ENCODE data around the gene PTPN14. TPM values are rescaled to one million over a fixed set of nuclear protein-coding genes. Genes with fewer than 3 reads are reported as not detected.

Gene PTPN14
- polyA plus RNA-seq, 1 donor from 2014 or later: 0.07 TPM

DNA sequence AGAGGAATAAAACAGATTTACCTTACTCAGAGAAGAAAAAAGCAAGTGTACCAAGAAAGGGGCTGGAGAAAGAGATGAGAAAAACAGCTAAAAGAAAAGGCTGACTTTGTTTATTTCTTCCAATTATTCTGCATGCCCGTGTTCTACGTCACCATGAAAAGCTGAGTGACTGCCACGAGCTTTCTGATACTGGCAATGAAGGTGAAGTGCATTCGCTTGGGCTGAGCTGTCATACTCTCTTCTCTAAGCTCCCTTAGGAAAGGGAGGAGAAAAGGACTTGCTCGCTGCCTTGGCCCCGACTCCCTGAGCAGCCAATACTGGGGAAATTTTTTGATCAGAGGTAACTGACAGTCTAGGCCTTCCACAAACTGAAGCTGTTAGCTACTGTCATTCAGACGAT lies 165.1 kb downstream of the PTPN14 start:
- no peak overlapping the region for H2AFZ ChIP-seq (ENCODE audit: low read depth, low read length)
- H3K9ac ChIP-seq (ENCODE audit: low read length): no peak overlapping the region
- no peak for TF ChIP-seq RAD21 (conservative IDR thresholded peaks at IDR 0.05)
- H3K9me2 ChIP-seq (ENCODE audit: insufficient read depth, low read length): no peaks in the 10 kb centered on the region
- no peaks in the 10 kb centered on the region for H3K27me3 ChIP-seq (ENCODE audit: insufficient read depth, low read depth, low read length)
- H3F3A ChIP-seq (ENCODE audit: insufficient read depth, low read length, poor library complexity, severe bottlenecking): no peaks in the 10 kb centered on the region
- no peak overlapping the region for H3K27ac ChIP-seq (ENCODE audit: low read length)
- H3K36me3 ChIP-seq (ENCODE audit: insufficient read depth, low read length): no peaks in the 10 kb centered on the region
- no peaks in the 10 kb centered on the region for H3K79me2 ChIP-seq (replicated peaks; ENCODE audit: insufficient read depth, low read length)
- no peak overlapping the region for H3K4me3 ChIP-seq (ENCODE audit: low read length)
- H3K4me2 ChIP-seq (ENCODE audit: low read length): no peak overlapping the region
- no peaks in the 10 kb centered on the region for H4K20me1 ChIP-seq (ENCODE audit: insufficient read depth)
- H3K9me3 ChIP-seq (ENCODE audit: low read length): no peaks in the 10 kb centered on the region

DNA sequence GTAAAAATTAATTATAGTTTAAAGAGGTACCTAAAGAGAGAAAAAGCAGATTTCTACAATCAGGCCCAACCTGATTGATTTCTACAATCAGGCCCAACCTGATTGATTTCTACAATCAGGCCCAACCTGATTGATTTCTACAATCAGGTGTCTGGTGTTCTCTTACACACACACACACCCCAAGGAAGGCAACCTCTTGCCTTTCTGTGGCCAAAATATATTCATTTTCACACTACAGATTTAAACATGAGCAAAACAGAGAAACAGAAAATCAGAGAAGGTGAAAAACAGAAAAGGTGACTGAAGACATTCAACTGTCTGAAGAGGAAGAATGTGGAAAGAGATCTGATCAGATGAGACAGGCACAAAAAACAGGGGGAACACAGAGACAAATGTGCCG lies 166.0 kb downstream of the PTPN14 start:
- Histone ChIP-seq H3K9ac (ENCODE audit: low read length) (no peak overlapping the region), H3K79me2 (replicated peaks; ENCODE audit: insufficient read depth, low read length) (no peaks in the 10 kb centered on the region), H2AFZ (ENCODE audit: low read depth, low read length) (no peak overlapping the region), H3F3A (ENCODE audit: insufficient read depth, low read length, poor library complexity, severe bottlenecking) (no peaks in the 10 kb centered on the region), H3K27me3 (ENCODE audit: insufficient read depth, low read depth, low read length) (no peaks in the 10 kb centered on the region), H3K4me2 (ENCODE audit: low read length) (no peak overlapping the region), H3K9me3 (ENCODE audit: low read length) (no peaks in the 10 kb centered on the region), H3K27ac (ENCODE audit: low read length) (no peak overlapping the region), H3K36me3 (ENCODE audit: insufficient read depth, low read length) (no peaks in the 10 kb centered on the region), H3K9me2 (ENCODE audit: insufficient read depth, low read length) (no peaks in the 10 kb centered on the region), H3K4me3 (ENCODE audit: low read length) (no peak overlapping the region), H4K20me1 (ENCODE audit: insufficient read depth) (no peaks in the 10 kb centered on the region)
- TF ChIP-seq POLR2AphosphoS5 (IDR thresholded peaks at IDR 0.05): no peak
- TF ChIP-seq MXI1 (conservative IDR thresholded peaks at IDR 0.05; ENCODE audit: poor library complexity, severe bottlenecking): no peak
- TF ChIP-seq, protein P1, sequence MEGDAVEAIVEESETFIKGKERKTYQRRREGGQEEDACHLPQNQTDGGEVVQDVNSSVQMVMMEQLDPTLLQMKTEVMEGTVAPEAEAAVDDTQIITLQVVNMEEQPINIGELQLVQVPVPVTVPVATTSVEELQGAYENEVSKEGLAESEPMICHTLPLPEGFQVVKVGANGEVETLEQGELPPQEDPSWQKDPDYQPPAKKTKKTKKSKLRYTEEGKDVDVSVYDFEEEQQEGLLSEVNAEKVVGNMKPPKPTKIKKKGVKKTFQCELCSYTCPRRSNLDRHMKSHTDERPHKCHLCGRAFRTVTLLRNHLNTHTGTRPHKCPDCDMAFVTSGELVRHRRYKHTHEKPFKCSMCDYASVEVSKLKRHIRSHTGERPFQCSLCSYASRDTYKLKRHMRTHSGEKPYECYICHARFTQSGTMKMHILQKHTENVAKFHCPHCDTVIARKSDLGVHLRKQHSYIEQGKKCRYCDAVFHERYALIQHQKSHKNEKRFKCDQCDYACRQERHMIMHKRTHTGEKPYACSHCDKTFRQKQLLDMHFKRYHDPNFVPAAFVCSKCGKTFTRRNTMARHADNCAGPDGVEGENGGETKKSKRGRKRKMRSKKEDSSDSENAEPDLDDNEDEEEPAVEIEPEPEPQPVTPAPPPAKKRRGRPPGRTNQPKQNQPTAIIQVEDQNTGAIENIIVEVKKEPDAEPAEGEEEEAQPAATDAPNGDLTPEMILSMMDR (IDR thresholded peaks at IDR 0.05; ENCODE audit: poor library complexity, severe bottlenecking): no peak
- TF ChIP-seq, protein P2, sequence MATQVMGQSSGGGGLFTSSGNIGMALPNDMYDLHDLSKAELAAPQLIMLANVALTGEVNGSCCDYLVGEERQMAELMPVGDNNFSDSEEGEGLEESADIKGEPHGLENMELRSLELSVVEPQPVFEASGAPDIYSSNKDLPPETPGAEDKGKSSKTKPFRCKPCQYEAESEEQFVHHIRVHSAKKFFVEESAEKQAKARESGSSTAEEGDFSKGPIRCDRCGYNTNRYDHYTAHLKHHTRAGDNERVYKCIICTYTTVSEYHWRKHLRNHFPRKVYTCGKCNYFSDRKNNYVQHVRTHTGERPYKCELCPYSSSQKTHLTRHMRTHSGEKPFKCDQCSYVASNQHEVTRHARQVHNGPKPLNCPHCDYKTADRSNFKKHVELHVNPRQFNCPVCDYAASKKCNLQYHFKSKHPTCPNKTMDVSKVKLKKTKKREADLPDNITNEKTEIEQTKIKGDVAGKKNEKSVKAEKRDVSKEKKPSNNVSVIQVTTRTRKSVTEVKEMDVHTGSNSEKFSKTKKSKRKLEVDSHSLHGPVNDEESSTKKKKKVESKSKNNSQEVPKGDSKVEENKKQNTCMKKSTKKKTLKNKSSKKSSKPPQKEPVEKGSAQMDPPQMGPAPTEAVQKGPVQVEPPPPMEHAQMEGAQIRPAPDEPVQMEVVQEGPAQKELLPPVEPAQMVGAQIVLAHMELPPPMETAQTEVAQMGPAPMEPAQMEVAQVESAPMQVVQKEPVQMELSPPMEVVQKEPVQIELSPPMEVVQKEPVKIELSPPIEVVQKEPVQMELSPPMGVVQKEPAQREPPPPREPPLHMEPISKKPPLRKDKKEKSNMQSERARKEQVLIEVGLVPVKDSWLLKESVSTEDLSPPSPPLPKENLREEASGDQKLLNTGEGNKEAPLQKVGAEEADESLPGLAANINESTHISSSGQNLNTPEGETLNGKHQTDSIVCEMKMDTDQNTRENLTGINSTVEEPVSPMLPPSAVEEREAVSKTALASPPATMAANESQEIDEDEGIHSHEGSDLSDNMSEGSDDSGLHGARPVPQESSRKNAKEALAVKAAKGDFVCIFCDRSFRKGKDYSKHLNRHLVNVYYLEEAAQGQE (IDR thresholded peaks at IDR 0.05; ENCODE audit: borderline replicate concordance): no peak
- TF ChIP-seq EZH2 (IDR thresholded peaks at IDR 0.05; ENCODE audit: borderline replicate concordance, insufficient read depth, low read length, poor library complexity, severe bottlenecking): no peak
- no peak for TF ChIP-seq SMC3 (conservative IDR thresholded peaks at IDR 0.05; ENCODE audit: poor library complexity)
- TF ChIP-seq RAD21 (conservative IDR thresholded peaks at IDR 0.05): no peak
- no peak for TF ChIP-seq TAF1 (IDR thresholded peaks at IDR 0.05; ENCODE audit: low read depth)
- TF ChIP-seq EP300 (conservative IDR thresholded peaks at IDR 0.05; ENCODE audit: poor library complexity, severe bottlenecking): no peak

Data from neural cell (in vitro differentiated cells).